ENCODE measurements around the gene C2CD4C. TPM values are rescaled to one million over a fixed set of nuclear protein-coding genes. Genes with fewer than 3 reads are reported as not detected.
A peak's percentile ranks its signal among the peaks of the same experiment; 100 is the strongest.

C2CD4C gene
- polyA plus RNA-seq, 3 donors, result not detected

DNA sequence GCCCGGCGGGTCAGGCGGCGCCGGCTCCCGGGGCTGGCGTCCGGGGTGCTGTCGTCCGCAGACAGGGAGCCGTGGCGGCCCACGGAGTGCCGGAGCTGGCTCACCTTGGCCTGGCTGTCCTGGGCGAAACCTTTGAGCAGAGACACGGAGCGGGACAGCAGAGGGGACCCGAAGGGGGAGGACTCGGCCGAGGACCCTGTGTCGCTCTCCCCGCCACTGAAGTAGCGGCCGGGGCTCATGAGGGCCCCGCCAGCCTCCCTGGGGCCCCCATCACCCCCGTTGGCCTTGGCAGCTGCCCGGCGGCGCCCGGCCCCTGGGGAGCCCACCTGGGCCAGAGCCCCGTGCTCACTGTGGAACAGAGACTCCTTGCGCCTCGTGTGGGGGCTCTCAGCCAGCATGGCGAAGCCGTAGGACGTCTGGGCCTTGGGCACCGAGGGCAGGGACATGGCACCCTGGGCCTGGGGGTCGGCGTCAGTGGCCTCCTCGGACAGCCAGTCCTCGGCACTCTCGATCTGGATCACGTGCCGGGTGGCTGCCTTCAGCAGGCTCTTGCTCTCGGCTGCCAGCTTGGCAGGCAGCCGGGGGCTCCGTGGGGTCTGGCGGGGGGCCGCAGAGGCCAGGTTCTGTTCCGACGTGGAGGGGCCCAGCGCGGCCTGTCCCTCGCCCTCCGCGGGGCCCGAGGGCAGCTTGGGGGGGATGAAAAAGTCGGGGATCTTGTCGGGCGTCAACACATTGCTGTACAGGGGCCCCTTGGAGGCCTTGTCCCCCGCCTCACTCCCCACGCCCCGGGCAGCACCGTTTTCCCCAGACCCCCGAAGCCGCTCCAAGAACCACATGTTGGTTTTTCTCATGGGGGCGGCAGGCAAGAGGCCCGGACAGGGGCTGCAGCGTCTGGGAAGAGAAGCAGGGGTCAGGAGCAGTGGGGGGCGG is 1.2 kb downstream of the C2CD4C start:
- Histone ChIP-seq H3K4me3 (replicated peaks in 1 of 3; ENCODE audit: low read depth in 2 of 3, low read length in 3 of 3) (no peak overlapping the region), H3K4me1 (ENCODE audit: control insufficient read depth in 1 of 2, insufficient read depth in 2 of 2, low read length in 2 of 2) (no peaks in the 10 kb centered on the region), H4K20me1 (ENCODE audit: insufficient read depth, low read length) (no peaks in the 10 kb centered on the region), H3K79me2 (ENCODE audit: insufficient read depth, low read length) (no peaks in the 10 kb centered on the region), H3K9ac (ENCODE audit: insufficient read depth, low read length, poor library complexity, severe bottlenecking) (no peak overlapping the region), H3K36me3 (replicated peaks in 1 of 2; ENCODE audit: control insufficient read depth in 1 of 2, insufficient read depth in 2 of 2, low read length in 2 of 2) (no peaks in the 10 kb centered on the region), H2AFZ (ENCODE audit: insufficient read depth, low read depth, low read length, poor library complexity, severe bottlenecking) (no peak overlapping the region), H3K27ac (ENCODE audit: low read depth in 1 of 2, low read length in 2 of 2) (no peak overlapping the region), H3K9me3 (replicated peaks in 1 of 2; ENCODE audit: control insufficient read depth in 1 of 2, insufficient read depth in 1 of 2, low read length in 2 of 2) (peaks cover 0 to 3% of the 10 kb centered on the region in 2 donors), H3K27me3 (ENCODE audit: control insufficient read depth in 2 of 2, insufficient read depth in 2 of 2, low read length in 2 of 2) (peaks cover 9 to 35% of the 10 kb centered on the region in 2 donors), H3K4me2 (replicated peaks; ENCODE audit: extremely low read depth, low read length, poor library complexity, severe bottlenecking) (no peak overlapping the region)
- peaks cover 0 to 32% (median 10%) of the 10 kb centered on the region in 7 donors for H3K9me3 Mint-ChIP-seq
- H3K4me1 Mint-ChIP-seq, result peaks cover 3% of the 10 kb centered on the region
- peak overlapping the region in 1 of 2 donors; percentile 30 for H3K4me3 Mint-ChIP-seq
- 80% methylated on average over 69 of the region's 70 CpGs for WGBS (ENCODE audit: insufficient coverage)
- TF ChIP-seq, protein P1, sequence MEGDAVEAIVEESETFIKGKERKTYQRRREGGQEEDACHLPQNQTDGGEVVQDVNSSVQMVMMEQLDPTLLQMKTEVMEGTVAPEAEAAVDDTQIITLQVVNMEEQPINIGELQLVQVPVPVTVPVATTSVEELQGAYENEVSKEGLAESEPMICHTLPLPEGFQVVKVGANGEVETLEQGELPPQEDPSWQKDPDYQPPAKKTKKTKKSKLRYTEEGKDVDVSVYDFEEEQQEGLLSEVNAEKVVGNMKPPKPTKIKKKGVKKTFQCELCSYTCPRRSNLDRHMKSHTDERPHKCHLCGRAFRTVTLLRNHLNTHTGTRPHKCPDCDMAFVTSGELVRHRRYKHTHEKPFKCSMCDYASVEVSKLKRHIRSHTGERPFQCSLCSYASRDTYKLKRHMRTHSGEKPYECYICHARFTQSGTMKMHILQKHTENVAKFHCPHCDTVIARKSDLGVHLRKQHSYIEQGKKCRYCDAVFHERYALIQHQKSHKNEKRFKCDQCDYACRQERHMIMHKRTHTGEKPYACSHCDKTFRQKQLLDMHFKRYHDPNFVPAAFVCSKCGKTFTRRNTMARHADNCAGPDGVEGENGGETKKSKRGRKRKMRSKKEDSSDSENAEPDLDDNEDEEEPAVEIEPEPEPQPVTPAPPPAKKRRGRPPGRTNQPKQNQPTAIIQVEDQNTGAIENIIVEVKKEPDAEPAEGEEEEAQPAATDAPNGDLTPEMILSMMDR (IDR thresholded peaks at IDR 0.05), result no peak
- H3K27me3 Mint-ChIP-seq (ENCODE audit: low read depth in 3 of 3), result peaks cover 18 to 52% (median 25%) of the 10 kb centered on the region in 3 donors
- DNase-seq, result no peak
- H3K36me3 Mint-ChIP-seq, result peaks cover 0 to 2% of the 10 kb centered on the region in 2 donors
- H3K27ac Mint-ChIP-seq, result no peak overlapping the region
- intact Hi-C loops (cut with micrococcal nuclease), result no loop called here

DNA sequence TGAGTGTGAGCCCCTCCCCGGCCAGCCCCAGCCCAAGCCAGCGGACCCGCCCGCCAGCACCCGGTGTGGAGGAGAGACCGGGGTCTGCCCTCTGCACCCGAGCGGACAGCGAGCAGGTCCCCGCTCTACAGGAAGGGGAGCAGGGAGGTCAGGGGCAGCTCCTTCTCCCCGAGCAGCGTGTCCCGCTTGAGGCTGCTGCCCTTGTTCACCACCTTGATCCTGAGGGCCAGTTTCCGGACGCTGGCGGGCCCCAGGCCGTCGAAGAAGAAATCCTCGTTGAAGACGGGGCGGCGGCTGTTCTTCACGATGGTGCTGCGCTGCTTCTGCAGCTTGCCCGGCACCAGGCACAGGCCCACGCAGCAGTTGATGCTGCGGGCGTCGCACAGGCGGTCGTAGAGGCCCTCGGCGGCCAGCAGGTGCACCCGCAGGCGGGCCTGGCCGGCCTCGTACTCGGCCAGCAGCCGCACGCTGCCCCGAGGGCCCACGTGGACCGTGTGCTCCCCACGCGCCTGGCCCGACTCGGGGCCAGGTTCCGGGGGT is 1.9 kb downstream of the C2CD4C start:
- Histone ChIP-seq H3K4me1 (ENCODE audit: control insufficient read depth in 1 of 2, insufficient read depth in 2 of 2, low read length in 2 of 2) (no peaks in the 10 kb centered on the region), H4K20me1 (ENCODE audit: insufficient read depth, low read length) (no peaks in the 10 kb centered on the region), H3K9ac (ENCODE audit: insufficient read depth, low read length, poor library complexity, severe bottlenecking) (no peak overlapping the region), H2AFZ (ENCODE audit: insufficient read depth, low read depth, low read length, poor library complexity, severe bottlenecking) (no peak overlapping the region), H3K27ac (ENCODE audit: low read depth in 1 of 2, low read length in 2 of 2) (no peak overlapping the region), H3K4me2 (replicated peaks; ENCODE audit: extremely low read depth, low read length, poor library complexity, severe bottlenecking) (no peak overlapping the region), H3K36me3 (replicated peaks in 1 of 2; ENCODE audit: control insufficient read depth in 1 of 2, insufficient read depth in 2 of 2, low read length in 2 of 2) (no peaks in the 10 kb centered on the region), H3K4me3 (replicated peaks in 1 of 3; ENCODE audit: low read depth in 2 of 3, low read length in 3 of 3) (no peak overlapping the region), H3K27me3 (ENCODE audit: control insufficient read depth in 2 of 2, insufficient read depth in 2 of 2, low read length in 2 of 2) (peaks cover 9 to 35% of the 10 kb centered on the region in 2 donors), H3K9me3 (replicated peaks in 1 of 2; ENCODE audit: control insufficient read depth in 1 of 2, insufficient read depth in 1 of 2, low read length in 2 of 2) (peaks cover 0 to 3% of the 10 kb centered on the region in 2 donors), H3K79me2 (ENCODE audit: insufficient read depth, low read length) (no peaks in the 10 kb centered on the region)
- no peak overlapping the region for H3K4me3 Mint-ChIP-seq
- WGBS (ENCODE audit: insufficient coverage), result 92% methylated on average over 47 of the region's 48 CpGs
- DNase-seq, result no peak
- peaks cover 20 to 57% (median 22%) of the 10 kb centered on the region in 3 donors for H3K27me3 Mint-ChIP-seq (ENCODE audit: low read depth in 3 of 3)
- H3K36me3 Mint-ChIP-seq, result peaks cover 0 to 2% of the 10 kb centered on the region in 2 donors
- no peak overlapping the region for H3K27ac Mint-ChIP-seq
- intact Hi-C loops (cut with micrococcal nuclease), result no loop called here
- peaks cover 0 to 28% (median 10%) of the 10 kb centered on the region in 7 donors for H3K9me3 Mint-ChIP-seq
- TF ChIP-seq, protein P1 (IDR thresholded peaks at IDR 0.05), result no peak
- peaks cover 3% of the 10 kb centered on the region for H3K4me1 Mint-ChIP-seq

Measured in CD14-positive monocyte (primary cell).